T-helper 2 cell treated with Interferon-gamma antibody and Interleukin-4, amounts not matched to agents 5 μg/mL and 100 μg/mL, for 36 hours (primary cell): ENCODE data around the gene TRMT44.
"Not testable (repeated sequence)": the region's sequence is repeated elsewhere in the genome, so short reads cannot be mapped to it uniquely, and the experiment has no call there.

Experiments used
- DNase-seq: peaks from one replicate; pipeline ENCODE4 v3.0.0; 2021; ENCODE audit warnings: low spot score
- H3K27ac Mint-ChIP-seq: one replicate; pipeline ENCODE4 v1.8.0; 2021; ENCODE audit warnings: mild to moderate bottlenecking, mixed read lengths
- H3K27me3 Mint-ChIP-seq: one replicate; pipeline ENCODE4 v1.8.0; 2021; ENCODE audit warnings: low read depth, mixed read lengths
- H3K36me3 Mint-ChIP-seq: one replicate; pipeline ENCODE4 v1.8.0; 2021; ENCODE audit warnings: low read depth, mixed read lengths
- H3K4me1 Mint-ChIP-seq: one replicate; pipeline ENCODE4 v1.8.0; 2021; ENCODE audit warnings: low read depth, mixed read lengths
- H3K4me3 Mint-ChIP-seq: one replicate; pipeline ENCODE4 v1.8.0; 2022; ENCODE audit warnings: mild to moderate bottlenecking, moderate library complexity, mixed read lengths
- H3K9me3 Mint-ChIP-seq: one replicate; pipeline ENCODE4 v1.8.0; 2021; ENCODE audit warnings: mixed read lengths

TRMT44 gene

GRCh38 chr4:8402181-8402597, 38.4 kb upstream of the TRMT44 start:
- Mint-ChIP-seq H3K4me1 (no peaks in the 10 kb centered on the region), H3K4me3 (no peak overlapping the region), H3K9me3 (no peaks in the 10 kb centered on the region), H3K27ac (no peak overlapping the region), H3K36me3 (no peaks in the 10 kb centered on the region), H3K27me3 (no peaks in the 10 kb centered on the region)
- no peak for DNase-seq

- no peak overlapping the region for H3K4me3 Mint-ChIP-seq
- no peaks in the 10 kb centered on the region for H3K27me3 Mint-ChIP-seq
- no peaks in the 10 kb centered on the region for H3K4me1 Mint-ChIP-seq
- no peak overlapping the region for H3K27ac Mint-ChIP-seq
- no peaks in the 10 kb centered on the region for H3K9me3 Mint-ChIP-seq
- H3K36me3 Mint-ChIP-seq: no peaks in the 10 kb centered on the region
- DNase-seq: no peak
Measured at GRCh38 chr4:8402640-8403039, 37.9 kb upstream of the TRMT44 start.

GRCh38 chr4:8403173-8403753, 37.3 kb upstream of the TRMT44 start:
- no peaks in the 10 kb centered on the region for H3K4me1 Mint-ChIP-seq
- DNase-seq: peak; percentile 23
- H3K36me3 Mint-ChIP-seq: no peaks in the 10 kb centered on the region
- no peak overlapping the region for H3K27ac Mint-ChIP-seq
- no peak overlapping the region for H3K4me3 Mint-ChIP-seq
- H3K9me3 Mint-ChIP-seq: no peaks in the 10 kb centered on the region
- H3K27me3 Mint-ChIP-seq: no peaks in the 10 kb centered on the region

- DNase-seq: no peak
- no peak overlapping the region for H3K4me3 Mint-ChIP-seq
- H3K27ac Mint-ChIP-seq: no peak overlapping the region
- no peaks in the 10 kb centered on the region for H3K27me3 Mint-ChIP-seq
- H3K36me3 Mint-ChIP-seq: no peaks in the 10 kb centered on the region
- H3K4me1 Mint-ChIP-seq: peaks cover under 1% of the 10 kb centered on the region
- no peaks in the 10 kb centered on the region for H3K9me3 Mint-ChIP-seq
Measured at GRCh38 chr4:8403976-8404375, 36.6 kb upstream of the TRMT44 start.

GRCh38 chr4:8404791-8405515, 35.6 kb upstream of the TRMT44 start:
- peaks cover 3% of the 10 kb centered on the region for H3K36me3 Mint-ChIP-seq
- DNase-seq: no peak
- no peaks in the 10 kb centered on the region for H3K27me3 Mint-ChIP-seq
- peaks cover 10% of the 10 kb centered on the region for H3K4me1 Mint-ChIP-seq
- no peak overlapping the region for H3K27ac Mint-ChIP-seq
- no peaks in the 10 kb centered on the region for H3K9me3 Mint-ChIP-seq
- H3K4me3 Mint-ChIP-seq: no peak overlapping the region

GRCh38 chr4:8405516-8405875, 35.1 kb upstream of the TRMT44 start:
- Mint-ChIP-seq H3K27ac (no peak overlapping the region), H3K4me1 (peaks cover 12% of the 10 kb centered on the region), H3K36me3 (peaks cover 3% of the 10 kb centered on the region)

GRCh38 chr4:8406887-8407286, 33.7 kb upstream of the TRMT44 start:
- H3K9me3 Mint-ChIP-seq, H3K36me3 Mint-ChIP-seq, H3K27me3 Mint-ChIP-seq, H3K4me3 Mint-ChIP-seq, H3K27ac Mint-ChIP-seq, DNase-seq: not testable (repeated sequence)
- peaks cover 12% of the 10 kb centered on the region for H3K4me1 Mint-ChIP-seq

More at GRCh38 chr4:8405516-8405875, 35.1 kb upstream of the TRMT44 start:
- Mint-ChIP-seq H3K27me3 (no peaks in the 10 kb centered on the region), H3K9me3 (no peaks in the 10 kb centered on the region), H3K4me3 (no peak overlapping the region)
- DNase-seq: no peak

GRCh38 chr4:8407316-8407715, 33.3 kb upstream of the TRMT44 start:
- no peak for DNase-seq
- H3K27ac Mint-ChIP-seq: no peak overlapping the region
- no peaks in the 10 kb centered on the region for H3K9me3 Mint-ChIP-seq
- H3K4me3 Mint-ChIP-seq: no peak overlapping the region
- H3K4me1 Mint-ChIP-seq: peaks cover 12% of the 10 kb centered on the region
- no peaks in the 10 kb centered on the region for H3K27me3 Mint-ChIP-seq
- H3K36me3 Mint-ChIP-seq: peaks cover 3% of the 10 kb centered on the region

- Mint-ChIP-seq H3K27me3 (no peaks in the 10 kb centered on the region), H3K4me3 (no peak overlapping the region), H3K4me1 (peaks cover 12% of the 10 kb centered on the region), H3K9me3 (no peaks in the 10 kb centered on the region), H3K27ac (peak overlapping the region; percentile 11), H3K36me3 (peaks cover 3% of the 10 kb centered on the region)
- DNase-seq: no peak
Measured at GRCh38 chr4:8407756-8408155, 32.8 kb upstream of the TRMT44 start.

- peaks cover 18% of the 10 kb centered on the region for H3K4me1 Mint-ChIP-seq
- DNase-seq: peak; percentile 4
- no peaks in the 10 kb centered on the region for H3K9me3 Mint-ChIP-seq
- no peaks in the 10 kb centered on the region for H3K27me3 Mint-ChIP-seq
- H3K27ac Mint-ChIP-seq: peak overlapping the region; percentile 36
- H3K36me3 Mint-ChIP-seq: peaks cover 6% of the 10 kb centered on the region
- no peak overlapping the region for H3K4me3 Mint-ChIP-seq
Measured at GRCh38 chr4:8409264-8410065, 31.1 kb upstream of the TRMT44 start.

- Mint-ChIP-seq H3K4me1 (peaks cover 19% of the 10 kb centered on the region), H3K27me3 (no peaks in the 10 kb centered on the region), H3K9me3 (no peaks in the 10 kb centered on the region), H3K4me3 (no peak overlapping the region), H3K36me3 (peaks cover 10% of the 10 kb centered on the region), H3K27ac (no peak overlapping the region)
- no peak for DNase-seq
Measured at GRCh38 chr4:8410066-8410625, 30.4 kb upstream of the TRMT44 start.

- no peak for DNase-seq
- Mint-ChIP-seq H3K4me3 (no peak overlapping the region), H3K9me3 (no peaks in the 10 kb centered on the region), H3K27me3 (no peaks in the 10 kb centered on the region), H3K36me3 (peaks cover 10% of the 10 kb centered on the region), H3K4me1 (peaks cover 19% of the 10 kb centered on the region), H3K27ac (no peak overlapping the region)
Measured at GRCh38 chr4:8410641-8411271, 29.8 kb upstream of the TRMT44 start.

GRCh38 chr4:8411351-8412180, 29.0 kb upstream of the TRMT44 start:
- H3K4me3 Mint-ChIP-seq: no peak overlapping the region
- peaks cover 19% of the 10 kb centered on the region for H3K4me1 Mint-ChIP-seq
- no peak overlapping the region for H3K27ac Mint-ChIP-seq
- no peaks in the 10 kb centered on the region for H3K27me3 Mint-ChIP-seq
- H3K36me3 Mint-ChIP-seq: peaks cover 10% of the 10 kb centered on the region
- DNase-seq: no peak
- H3K9me3 Mint-ChIP-seq: no peaks in the 10 kb centered on the region
